Small intestine (tissue), 7 donors: ENCODE data around the gene TSTD2. TPM values are rescaled to one million over a fixed set of nuclear protein-coding genes. Genes with fewer than 3 reads are reported as not detected.

Source experiments
- DNase-seq, 2 donors: peaks; one replicate each; pipeline versions ENCODE4 v3.0.0 to v3.0.0-alpha.2; 2013
- FAIRE-seq: peaks from 2 replicates; lab custom pipeline; 2012; peaks lifted over from hg19 to GRCh38; lab: Jason Lieb, UNC
- H3K27ac ChIP-seq, 3 donors: one replicate each; pipeline ENCODE4 v1.5.1; 2013; ENCODE audit warnings: low read length in 2 of 3, mild to moderate bottlenecking in 2 of 3, control low read depth in 1 of 3, inconsistent platforms in 1 of 3, low read depth in 1 of 3, moderate library complexity in 1 of 3
- H3K27me3 ChIP-seq, 3 donors: one replicate each; pipeline ENCODE4 v1.6.1; 2013; ENCODE audit warnings: low read length in 3 of 3, inconsistent platforms in 1 of 3; ENCODE audit not compliant: control insufficient read depth in 3 of 3, insufficient read depth in 3 of 3
- H3K36me3 ChIP-seq, 3 donors: one replicate each; pipeline ENCODE4 v1.6.1; 2013; ENCODE audit warnings: low read length in 3 of 3, inconsistent platforms in 1 of 3, low read depth in 1 of 3, mild to moderate bottlenecking in 1 of 3, moderate library complexity in 1 of 3; ENCODE audit not compliant: control insufficient read depth in 3 of 3, insufficient read depth in 2 of 3
- H3K4me1 ChIP-seq, 3 donors: one replicate each; pipeline ENCODE4 v1.6.1; 2013; ENCODE audit warnings: low read length in 2 of 3, inconsistent platforms in 1 of 3, low read depth in 1 of 3, mild to moderate bottlenecking in 1 of 3, moderate library complexity in 1 of 3; ENCODE audit not compliant: control insufficient read depth in 3 of 3, insufficient read depth in 2 of 3
- H3K4me3 ChIP-seq, 3 donors: one replicate each; pipeline ENCODE4 v1.5.1; 2013; ENCODE audit warnings: low read length in 3 of 3, control low read depth in 1 of 3, inconsistent platforms in 1 of 3, low read depth in 1 of 3, mild to moderate bottlenecking in 1 of 3, moderate library complexity in 1 of 3
- H3K9me3 ChIP-seq, 2 donors: one replicate each; pipeline ENCODE4 v1.6.1; 2013; ENCODE audit warnings: low read depth in 1 of 2, low read length in 1 of 2; ENCODE audit not compliant: control insufficient read depth in 2 of 2, insufficient read depth in 1 of 2
- WGBS, 3 donors: extraction: QIAGEN DNeasy Blood & Tissue Kit; methylation state at CpG; one replicate each; pipeline ENCODE4 v1.1.7; 2013; 5-methylcytosine and 5-hydroxymethylcytosine counted together
- polyA plus RNA-seq, 4 donors: library from polyadenylated mRNA; stranded (reverse) in 3 of 4; unstranded in 1 of 4; fragments of 200-250 nt in 3 of 4; fragments of 120-200 nt in 1 of 4; gene quantifications; one replicate each; pipeline versions ENCODE4 v1.2.1 to v1.2.3, GENCODE V29; 2013
- donor health status: healthy with polysubstance abuse.
- donor health status: control.
- donor health status: control.
- donor health status: Bipolar disorder and iron deficiency.
- donor health status: healthy.

TSTD2 gene
- polyA plus RNA-seq, 4 donors, result 7.2 to 17.4 (median 7.8) TPM

DNA sequence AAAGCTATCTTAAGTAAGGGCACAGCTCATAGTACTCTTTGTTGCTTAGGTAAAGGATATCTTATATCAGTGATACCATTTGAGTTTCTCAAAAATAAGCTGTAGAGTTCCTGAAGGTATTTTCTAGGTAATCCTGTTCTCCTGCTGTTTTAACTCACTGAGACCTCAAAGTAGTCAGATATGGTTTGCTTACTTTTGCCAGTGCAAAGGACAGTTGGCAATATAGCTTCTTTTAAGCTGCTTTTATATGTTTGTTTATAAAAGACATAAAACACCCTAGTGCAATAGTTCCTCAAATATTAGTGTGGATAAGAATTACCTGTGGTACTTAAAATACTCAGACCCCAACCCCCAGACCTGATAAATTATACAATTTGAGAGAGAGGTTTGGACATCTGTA lies 12.6 kb upstream of the TSTD2 start:
- FAIRE-seq, result no peak
- no peaks in the 10 kb centered on the region for H3K27me3 ChIP-seq
- no peak overlapping the region for H3K27ac ChIP-seq
- no peak for DNase-seq
- H3K4me3 ChIP-seq, result no peak overlapping the region
- no peaks in the 10 kb centered on the region for H3K4me1 ChIP-seq
- H3K9me3 ChIP-seq, result no peaks in the 10 kb centered on the region
- peaks cover 4 to 16% (median 9%) of the 10 kb centered on the region in 3 donors for H3K36me3 ChIP-seq

DNA sequence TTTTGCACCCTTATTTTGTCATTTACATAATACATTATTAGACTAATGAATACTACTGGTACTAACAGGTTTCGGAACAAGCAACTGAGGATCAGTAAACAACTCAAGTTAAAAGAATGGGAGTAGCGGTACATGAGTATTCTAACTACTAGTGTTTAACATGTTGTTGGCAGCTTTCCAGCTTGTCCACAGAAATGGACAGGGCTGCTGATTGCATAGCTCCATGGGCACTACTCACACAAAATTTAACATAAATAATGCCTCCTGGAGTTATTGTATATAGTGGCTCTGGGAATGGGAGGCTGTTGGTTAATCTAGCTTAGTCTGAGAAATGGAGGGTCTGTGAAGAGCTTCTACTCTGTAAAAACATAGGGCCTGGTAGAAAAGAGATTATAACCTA lies 7.2 kb upstream of the TSTD2 start:
- Histone ChIP-seq H3K9me3 (no peaks in the 10 kb centered on the region), H3K36me3 (peaks cover 0 to 9% (median under 1%) of the 10 kb centered on the region in 3 donors), H3K27me3 (no peaks in the 10 kb centered on the region), H3K27ac (no peak overlapping the region), H3K4me1 (peaks cover 0 to 4% (median 3%) of the 10 kb centered on the region in 3 donors), H3K4me3 (no peak overlapping the region)
- DNase-seq (no peak), FAIRE-seq (no peak)
- 80 to 92% (median 86%) methylated on average over 2 of the region's 2 CpGs for WGBS, 3 donors

GRCh38 chr9:97638666-97639065 lies 5.5 kb upstream of the TSTD2 start:
- no peak for FAIRE-seq
- H3K4me1 ChIP-seq, result peaks cover 4 to 10% (median 5%) of the 10 kb centered on the region in 3 donors

GRCh38 chr9:97636903-97637302 lies 3.7 kb upstream of the TSTD2 start:
- H3K4me1 ChIP-seq, result peaks cover 4 to 11% (median 5%) of the 10 kb centered on the region in 3 donors
- no peaks in the 10 kb centered on the region for H3K9me3 ChIP-seq
- 52 to 71% (median 54%) methylated on average over 3 of the region's 3 CpGs for WGBS, 3 donors
- DNase-seq (no peak), FAIRE-seq (no peak)
- H3K27ac ChIP-seq, result no peak overlapping the region
- H3K36me3 ChIP-seq, result peaks cover 0 to 3% (median 0%) of the 10 kb centered on the region in 3 donors
- H3K4me3 ChIP-seq, result no peak overlapping the region
- H3K27me3 ChIP-seq, result no peaks in the 10 kb centered on the region

More at GRCh38 chr9:97638666-97639065, 5.5 kb upstream of the TSTD2 start:
- Histone ChIP-seq H3K27ac (no peak overlapping the region), H3K27me3 (no peaks in the 10 kb centered on the region), H3K4me3 (no peak overlapping the region), H3K36me3 (peaks cover 0 to 4% (median 3%) of the 10 kb centered on the region in 3 donors), H3K9me3 (no peaks in the 10 kb centered on the region)
- DNase-seq, result no peak
- WGBS, 3 donors, result 80 to 85% (median 81%) methylated on average over 3 of the region's 3 CpGs

- no peak for FAIRE-seq
- WGBS, 3 donors, result 58 to 69% (median 64%) methylated on average over 7 of the region's 7 CpGs
- Histone ChIP-seq H3K27ac (peak overlapping the region in 1 of 3 donors; percentile 100), H3K9me3 (no peaks in the 10 kb centered on the region), H3K4me3 (peak overlapping the region in 2 of 3 donors; percentile 90 to 94), H3K4me1 (peaks cover 2 to 16% (median 4%) of the 10 kb centered on the region in 3 donors), H3K36me3 (peaks cover 0 to 3% (median 0%) of the 10 kb centered on the region in 3 donors), H3K27me3 (no peaks in the 10 kb centered on the region)
- DNase-seq, result no peak
Measured at GRCh38 chr9:97635026-97635425, 1.9 kb upstream of the TSTD2 start.

GRCh38 chr9:97633859-97634490 lies 807 bp upstream of the TSTD2 start:
- H3K9me3 ChIP-seq, result no peaks in the 10 kb centered on the region

DNA sequence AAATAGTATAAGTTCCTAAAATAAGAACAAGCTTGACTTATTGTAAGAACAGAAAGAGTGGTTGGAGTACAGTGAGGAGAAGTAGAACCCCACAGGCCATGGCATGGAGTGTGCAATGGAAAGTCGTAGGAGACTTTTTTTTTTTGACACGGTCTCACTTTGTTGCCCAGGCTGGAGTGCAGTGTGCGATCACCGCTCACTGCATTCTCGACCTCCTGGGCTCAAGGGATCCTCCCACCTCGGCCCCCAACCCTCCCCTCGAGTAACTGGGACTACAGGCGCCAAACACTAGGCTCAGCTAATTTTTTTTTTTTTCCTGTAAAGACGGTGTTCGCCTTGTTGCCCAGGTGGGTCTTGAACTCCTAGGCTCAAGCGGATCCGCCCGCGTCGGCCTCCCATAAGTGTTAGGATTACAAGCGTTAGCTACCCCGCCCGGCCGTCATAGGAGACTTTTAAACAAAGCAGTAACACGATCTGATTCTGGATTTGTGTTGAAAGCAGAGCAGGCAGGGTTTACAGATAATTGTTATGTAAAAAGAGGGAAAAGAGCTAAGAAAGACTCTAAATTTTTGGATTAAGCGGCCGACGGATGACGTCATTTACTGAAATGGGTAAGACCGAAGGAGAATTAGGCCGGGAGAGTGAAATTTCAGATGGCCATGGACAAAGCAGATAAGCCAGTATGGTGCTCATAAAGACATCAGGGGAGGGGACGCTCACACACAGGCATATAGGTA lies 752 bp downstream of the TSTD2 start:
- no peaks in the 10 kb centered on the region for H3K27me3 ChIP-seq
- no peak for FAIRE-seq
- peak overlapping the region; percentile 98 to 100 (median 99) for H3K27ac ChIP-seq
- WGBS, 3 donors, result 1 to 2% (median 1%) methylated on average over 27 of the region's 27 CpGs
- no peaks in the 10 kb centered on the region for H3K9me3 ChIP-seq
- peak in 1 of 2 donors; percentile 10 for DNase-seq
- peaks cover 0 to 3% (median 0%) of the 10 kb centered on the region in 3 donors for H3K36me3 ChIP-seq
- peak overlapping the region; percentile 53 to 94 (median 90) for H3K4me3 ChIP-seq
- peaks cover 2 to 16% (median 7%) of the 10 kb centered on the region in 3 donors for H3K4me1 ChIP-seq

More at GRCh38 chr9:97633859-97634490, 807 bp upstream of the TSTD2 start:
- H3K4me1 ChIP-seq, result peaks cover 2 to 16% (median 4%) of the 10 kb centered on the region in 3 donors
- FAIRE-seq (no peak), DNase-seq (peak in 1 of 2 donors; percentile 38)
- H3K27ac ChIP-seq, result peak overlapping the region; percentile 98 to 100 (median 99)
- H3K27me3 ChIP-seq, result no peaks in the 10 kb centered on the region
- peaks cover 0 to 3% (median 0%) of the 10 kb centered on the region in 3 donors for H3K36me3 ChIP-seq
- H3K4me3 ChIP-seq, result peak overlapping the region; percentile 85 to 94 (median 90)
- WGBS, 3 donors, result 0 to 1% (median 1%) methylated on average over 41 to 43 of the region's 43 CpGs

GRCh38 chr9:97630591-97630990 lies 2.6 kb downstream of the TSTD2 start:
- H3K36me3 ChIP-seq, result peaks cover 0 to 3% (median 0%) of the 10 kb centered on the region in 3 donors
- no peaks in the 10 kb centered on the region for H3K27me3 ChIP-seq
- H3K27ac ChIP-seq, result no peak overlapping the region
- no peak overlapping the region for H3K4me3 ChIP-seq
- DNase-seq (no peak), FAIRE-seq (no peak)
- H3K9me3 ChIP-seq, result no peaks in the 10 kb centered on the region
- peaks cover 2 to 13% (median 7%) of the 10 kb centered on the region in 3 donors for H3K4me1 ChIP-seq
